CD4-positive, alpha-beta memory T cell (primary cell): ENCODE data around the gene VCP. TPM values are rescaled to one million over a fixed set of nuclear protein-coding genes. Genes with fewer than 3 reads are reported as not detected.

ENCODE experiments used
- CTCF ChIA-PET: fragments of 350-600 bp; sonication (Branson Sonifier 250); formaldehyde crosslinking; loops from one replicate; lab custom pipeline; 2021; ENCODE audit warnings: inconsistent platforms; ENCODE audit not compliant: partially characterized antibody; lab: Charles Lee
- POLR2A ChIA-PET: fragments of 350-600 bp; sonication (Branson Sonifier 250); formaldehyde crosslinking; loops from one replicate; lab custom pipeline; 2021; ENCODE audit not compliant: partially characterized antibody; lab: Charles Lee
- DNase-seq, 5 donors: peaks; one replicate each; pipeline versions ENCODE4 v3.0.0 to v3.0.0-alpha.2; 2020 to 2022; ENCODE audit warnings: mixed read lengths in 1 of 5
- H3K27ac ChIP-seq: one replicate; pipeline ENCODE4 v1.7.0; 2013; ENCODE audit warnings: low read depth, low read length
- H3K27me3 ChIP-seq: 2 replicates; pipeline ENCODE4 v1.7.0; 2013; ENCODE audit warnings: mild to moderate bottlenecking, low read length, moderate library complexity; ENCODE audit not compliant: insufficient read depth
- H3K36me3 ChIP-seq: 2 replicates; pipeline ENCODE4 v1.7.0; 2013; ENCODE audit warnings: mild to moderate bottlenecking, low read length, moderate library complexity; ENCODE audit not compliant: insufficient read depth
- H3K4me1 ChIP-seq: 2 replicates; pipeline ENCODE4 v1.7.0; 2013; ENCODE audit warnings: mild to moderate bottlenecking, low read length, moderate library complexity; ENCODE audit not compliant: insufficient read depth
- H3K4me3 ChIP-seq, 2 donors: one replicate each; pipeline ENCODE4 v1.7.0; 2013; ENCODE audit warnings: low read length in 2 of 2, mild to moderate bottlenecking in 1 of 2
- H3K9me3 ChIP-seq, 2 donors: one replicate each; pipeline ENCODE4 v1.7.0; 2013; ENCODE audit warnings: low read length in 2 of 2, control low read depth in 1 of 2; ENCODE audit not compliant: control insufficient read depth in 1 of 2
- H3K27ac Mint-ChIP-seq, 7 donors: one replicate each; pipeline ENCODE4 v1.8.0; 2020 to 2021; ENCODE audit warnings: mixed read lengths in 7 of 7, mild to moderate bottlenecking in 6 of 7, inconsistent platforms in 3 of 7, moderate library complexity in 3 of 7
- H3K27me3 Mint-ChIP-seq, 2 donors: one replicate each; pipeline ENCODE4 v1.8.0; 2020 to 2021; ENCODE audit warnings: mixed read lengths in 2 of 2
- H3K36me3 Mint-ChIP-seq, 2 donors: one replicate each; pipeline ENCODE4 v1.8.0; 2020 to 2021; ENCODE audit warnings: mixed read lengths in 2 of 2, inconsistent platforms in 1 of 2, mild to moderate bottlenecking in 1 of 2
- H3K4me1 Mint-ChIP-seq, 4 donors: one replicate each; pipeline ENCODE4 v1.8.0; 2020 to 2021; ENCODE audit warnings: mixed read lengths in 4 of 4, mild to moderate bottlenecking in 1 of 4
- H3K4me3 Mint-ChIP-seq, 8 donors: one replicate each; pipeline ENCODE4 v1.8.0; 2020 to 2021; ENCODE audit warnings: mixed read lengths in 8 of 8, mild to moderate bottlenecking in 7 of 8, moderate library complexity in 6 of 8, inconsistent platforms in 3 of 8
- H3K9me3 Mint-ChIP-seq, 8 donors: one replicate each; pipeline ENCODE4 v1.8.0; 2020 to 2021; ENCODE audit warnings: mixed read lengths in 8 of 8, mild to moderate bottlenecking in 5 of 8, inconsistent platforms in 3 of 8, moderate library complexity in 1 of 8
- intact Hi-C: fragments of 100-400 bp; cut with micrococcal nuclease; formaldehyde crosslinking; loops from one replicate; pipeline ENCODE4 v1.15.1; 2023
- polyA plus RNA-seq, 2 donors: library from polyadenylated mRNA; unstranded; fragments of 300-500 nt; fragmentation: Illumina TruSeq; gene quantifications; one replicate each; pipeline ENCODE4 v1.2.3, GENCODE V29; 2021
- total RNA-seq, 2 experiments: library from RNA; stranded (reverse); gene quantifications; one replicate each; pipeline ENCODE4 v1.2.3, GENCODE V29; 2021

Gene VCP
- total and polyA plus RNA-seq, 4 experiments from 2014 or later = 156 to 206 (median 176) TPM

- ChIA-PET CTCF (interaction anchor here (0.9 to 7.8 kb wide), 6 partner anchors 10 to 193 kb away, joined by 3 to 111 read pairs (median 4); partner anchors contain the start of genes FANCG and VCP), POLR2A (interaction anchor here (1.3 to 7.8 kb wide), 2 partner anchors 11 to 20 kb away, joined by 3 to 102 read pairs; partner anchors contain the start of gene FANCG)
- Mint-ChIP-seq H3K4me3 (no peak overlapping the region), H3K27me3 (no peaks in the 10 kb centered on the region), H3K27ac (no peak overlapping the region), H3K9me3 (no peaks in the 10 kb centered on the region), H3K36me3 (peaks cover 41 to 73% of the 10 kb centered on the region in 2 donors), H3K4me1 (peaks cover 10 to 33% (median 18%) of the 10 kb centered on the region in 4 donors)
- peaks cover 11% of the 10 kb centered on the region for H3K4me1 ChIP-seq
- no peak overlapping the region for H3K4me3 ChIP-seq
- H3K27ac ChIP-seq = no peak overlapping the region
- intact Hi-C loops = no loop called here
- H3K27me3 ChIP-seq = no peaks in the 10 kb centered on the region
- no peaks in the 10 kb centered on the region for H3K9me3 ChIP-seq
- peaks cover 47% of the 10 kb centered on the region for H3K36me3 ChIP-seq
- no peak for DNase-seq
These were observed 19.1 kb upstream of the VCP start for GRCh38 chr9:35091536-35091935.

- Mint-ChIP-seq H3K27ac (no peak overlapping the region), H3K9me3 (no peaks in the 10 kb centered on the region), H3K27me3 (no peaks in the 10 kb centered on the region), H3K36me3 (peaks cover 34 to 66% of the 10 kb centered on the region in 2 donors), H3K4me1 (peaks cover under 1 to 14% (median 6%) of the 10 kb centered on the region in 4 donors), H3K4me3 (no peak overlapping the region)
- Histone ChIP-seq H3K27me3 (no peaks in the 10 kb centered on the region), H3K4me1 (no peaks in the 10 kb centered on the region), H3K27ac (no peak overlapping the region), H3K9me3 (no peaks in the 10 kb centered on the region), H3K4me3 (no peak overlapping the region), H3K36me3 (peaks cover 47% of the 10 kb centered on the region)
- ChIA-PET CTCF (no interaction called here), POLR2A (no interaction called here)
- DNase-seq = no peak
- intact Hi-C loops = no loop called here
These were observed 17.0 kb upstream of the VCP start for GRCh38 chr9:35089434-35089833.

GRCh38 chr9:35085078-35085477, 12.7 kb upstream of the VCP start:
- Histone ChIP-seq H3K4me3 (no peak overlapping the region), H3K27me3 (no peaks in the 10 kb centered on the region), H3K36me3 (peaks cover 18% of the 10 kb centered on the region), H3K4me1 (no peaks in the 10 kb centered on the region), H3K27ac (no peak overlapping the region), H3K9me3 (no peaks in the 10 kb centered on the region)
- no peak for DNase-seq
- H3K4me3 Mint-ChIP-seq = no peak overlapping the region
- no peaks in the 10 kb centered on the region for H3K27me3 Mint-ChIP-seq
- H3K27ac Mint-ChIP-seq = peak overlapping the region in 1 of 7 donors; percentile 73
- CTCF ChIA-PET = interaction anchor here (1.1 kb wide), 1 partner anchor 10 kb away, joined by 3 read pairs; no protein-coding TSS in a partner anchor
- no peaks in the 10 kb centered on the region for H3K9me3 Mint-ChIP-seq
- peaks cover 20 to 32% of the 10 kb centered on the region in 2 donors for H3K36me3 Mint-ChIP-seq
- POLR2A ChIA-PET = no interaction called here
- peaks cover under 1 to 5% (median 4%) of the 10 kb centered on the region in 4 donors for H3K4me1 Mint-ChIP-seq
- intact Hi-C loops = no loop called here

- Mint-ChIP-seq H3K4me1 (peaks cover 15 to 41% (median 19%) of the 10 kb centered on the region in 4 donors), H3K9me3 (no peaks in the 10 kb centered on the region), H3K36me3 (peaks cover 0 to 3% of the 10 kb centered on the region in 2 donors), H3K4me3 (peak within 1 kb of the TSS; percentile 92 to 97 (median 96)), H3K27me3 (no peaks in the 10 kb centered on the region), H3K27ac (peak within 1 kb of the TSS; percentile 83 to 95 (median 92))
- Histone ChIP-seq H3K9me3 (no peaks in the 10 kb centered on the region), H3K27me3 (no peaks in the 10 kb centered on the region), H3K4me3 (peak within 1 kb of the TSS; percentile 91 to 95), H3K4me1 (peaks cover 14% of the 10 kb centered on the region), H3K36me3 (no peaks in the 10 kb centered on the region), H3K27ac (peak within 1 kb of the TSS; percentile 66)
- CTCF ChIA-PET = interaction anchor here (0.5 to 7.5 kb wide), 10 partner anchors 8 to 519 kb away, joined by 3 to 111 read pairs (median 6); partner anchors contain the start of genes PIGO and STOML2
- peak; percentile 73 to 79 (median 77) for DNase-seq
- intact Hi-C loops = loop anchor here (1.0 to 10.0 kb wide), 6 partner anchors 7 to 735 kb away; partner anchors contain the start of genes CCL27, HINT2, PIGO and SPAG8
- POLR2A ChIA-PET = interaction anchor here (0.7 to 7.5 kb wide), 10 partner anchors 10 to 442 kb away, joined by 3 to 102 read pairs (median 8); partner anchors contain the start of genes DNAJB5, PIGO, STOML2 and UNC13B
These were observed 7.3 kb upstream of the VCP start, which contains the start of gene FANCG for GRCh38 chr9:35079426-35080341. Gene FANCG (minus strand): TSS chr9:35079942. CDS start chr9:35079524, 418 bp downstream.

- Histone ChIP-seq H3K27ac (peak overlapping the region; percentile 66), H3K36me3 (no peaks in the 10 kb centered on the region), H3K4me1 (peaks cover 14% of the 10 kb centered on the region), H3K4me3 (peak overlapping the region; percentile 91 to 95), H3K9me3 (no peaks in the 10 kb centered on the region), H3K27me3 (no peaks in the 10 kb centered on the region)
- Mint-ChIP-seq H3K4me3 (peak overlapping the region; percentile 92 to 97 (median 96)), H3K4me1 (peaks cover 15 to 41% (median 19%) of the 10 kb centered on the region in 4 donors), H3K9me3 (no peaks in the 10 kb centered on the region), H3K36me3 (peaks cover 0 to 3% of the 10 kb centered on the region in 2 donors), H3K27me3 (no peaks in the 10 kb centered on the region), H3K27ac (peak overlapping the region; percentile 42 to 95 (median 83))
- CTCF ChIA-PET = interaction anchor here (1.4 to 7.5 kb wide), 5 partner anchors 15 to 35 kb away, joined by 4 to 111 read pairs (median 9); partner anchors contain the start of genes PIGO and STOML2
- POLR2A ChIA-PET = interaction anchor here (0.9 to 7.5 kb wide), 6 partner anchors 9 to 33 kb away, joined by 3 to 102 read pairs (median 30); partner anchors contain the start of genes PIGO, STOML2 and VCP
- DNase-seq = no peak
- intact Hi-C loops = loop anchor here (10.0 kb wide), 2 partner anchors 414 to 736 kb away; partner anchors contain the start of genes CCL27, HINT2 and SPAG8
These were observed 6.6 kb upstream of the VCP start for GRCh38 chr9:35079041-35079425.

GRCh38 chr9:35078066-35078465, 5.6 kb upstream of the VCP start:
- H3K36me3 Mint-ChIP-seq = peaks cover 0 to 3% of the 10 kb centered on the region in 2 donors
- DNase-seq = no peak
- no peaks in the 10 kb centered on the region for H3K27me3 Mint-ChIP-seq
- no peaks in the 10 kb centered on the region for H3K36me3 ChIP-seq
- peak overlapping the region in 7 of 8 donors; percentile 49 to 97 (median 94) for H3K4me3 Mint-ChIP-seq
- H3K27ac ChIP-seq = no peak overlapping the region
- peak overlapping the region in 2 of 7 donors; percentile 82 to 83 for H3K27ac Mint-ChIP-seq
- no peaks in the 10 kb centered on the region for H3K9me3 Mint-ChIP-seq
- H3K27me3 ChIP-seq = no peaks in the 10 kb centered on the region
- intact Hi-C loops = loop anchor here (10.0 kb wide), 2 partner anchors 413 to 737 kb away; partner anchors contain the start of genes CCL27, HINT2 and SPAG8
- H3K9me3 ChIP-seq = no peaks in the 10 kb centered on the region
- ChIA-PET POLR2A (interaction anchor here (0.7 to 7.5 kb wide), 4 partner anchors 16 to 34 kb away, joined by 3 to 102 read pairs (median 30); partner anchors contain the start of genes PIGO and STOML2), CTCF (interaction anchor here (0.6 to 7.5 kb wide), 5 partner anchors 16 to 1369 kb away, joined by 3 to 111 read pairs (median 6); partner anchors contain the start of gene PIGO)
- no peak overlapping the region for H3K4me3 ChIP-seq
- peaks cover 17 to 42% (median 21%) of the 10 kb centered on the region in 4 donors for H3K4me1 Mint-ChIP-seq
- peaks cover 19% of the 10 kb centered on the region for H3K4me1 ChIP-seq
